ENCODE data around the gene COQ5. TPM values are rescaled to one million over a fixed set of nuclear protein-coding genes. Genes with fewer than 3 reads are reported as not detected.

The COQ5 gene
- total RNA-seq, 1 donor from 2014 or later: 16.2 TPM

- Mint-ChIP-seq H3K36me3 (ENCODE audit: low read depth) (peaks cover 31% of the 10 kb centered on the region), H3K4me3 (ENCODE audit: unreplicated experiment) (no peak overlapping the region), H3K27me3 (ENCODE audit: low read depth) (no peaks in the 10 kb centered on the region), H3K9me3 (ENCODE audit: low read depth) (no peaks in the 10 kb centered on the region), H3K27ac (ENCODE audit: unreplicated experiment) (no peak overlapping the region), H3K4me1 (ENCODE audit: low read depth) (no peaks in the 10 kb centered on the region)
- no peak for DNase-seq (ENCODE audit: low spot score)
- TF ChIP-seq CTCF (IDR thresholded peaks at IDR 0.05): no peak
Observed at GRCh38 chr12:120460157-120460556, 68.8 kb downstream of the COQ5 start.

DNA sequence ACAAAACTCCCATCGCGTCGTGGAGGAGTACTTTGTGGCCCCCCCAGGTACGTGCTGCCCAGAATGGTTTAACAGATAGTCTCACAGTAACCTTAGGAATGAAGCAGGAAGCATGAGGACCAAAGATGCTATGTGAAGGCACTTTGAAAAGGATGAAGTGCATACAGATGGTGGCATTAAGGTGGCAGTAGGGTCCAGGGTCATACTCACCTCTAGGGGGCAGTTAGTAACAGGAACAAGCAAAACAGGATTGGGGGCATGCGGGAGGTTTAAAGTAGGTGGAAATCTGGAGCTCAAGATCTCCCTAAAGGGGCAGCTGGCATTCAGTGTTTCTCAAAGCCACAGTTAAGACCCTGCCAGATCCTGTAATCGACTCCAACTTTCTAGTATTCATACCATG, 71.8 kb downstream of the COQ5 start:
- H3K4me1 Mint-ChIP-seq (ENCODE audit: low read depth): no peaks in the 10 kb centered on the region
- peaks cover 23% of the 10 kb centered on the region for H3K36me3 Mint-ChIP-seq (ENCODE audit: low read depth)
- no peak overlapping the region for H3K4me3 Mint-ChIP-seq (ENCODE audit: unreplicated experiment)
- TF ChIP-seq CTCF (IDR thresholded peaks at IDR 0.05): peak; percentile 54
- no peaks in the 10 kb centered on the region for H3K27me3 Mint-ChIP-seq (ENCODE audit: low read depth)
- H3K9me3 Mint-ChIP-seq (ENCODE audit: low read depth): no peaks in the 10 kb centered on the region
- no peak overlapping the region for H3K27ac Mint-ChIP-seq (ENCODE audit: unreplicated experiment)
- no peak for DNase-seq (ENCODE audit: low spot score)

GRCh38 chr12:120455302-120455701, 73.7 kb downstream of the COQ5 start:
- Mint-ChIP-seq H3K27ac (ENCODE audit: unreplicated experiment) (no peak overlapping the region), H3K27me3 (ENCODE audit: low read depth) (no peaks in the 10 kb centered on the region), H3K4me3 (ENCODE audit: unreplicated experiment) (no peak overlapping the region), H3K9me3 (ENCODE audit: low read depth) (no peaks in the 10 kb centered on the region), H3K36me3 (ENCODE audit: low read depth) (peaks cover 20% of the 10 kb centered on the region), H3K4me1 (ENCODE audit: low read depth) (no peaks in the 10 kb centered on the region)
- DNase-seq (ENCODE audit: low spot score): no peak
- TF ChIP-seq CTCF (IDR thresholded peaks at IDR 0.05): no peak

DNA sequence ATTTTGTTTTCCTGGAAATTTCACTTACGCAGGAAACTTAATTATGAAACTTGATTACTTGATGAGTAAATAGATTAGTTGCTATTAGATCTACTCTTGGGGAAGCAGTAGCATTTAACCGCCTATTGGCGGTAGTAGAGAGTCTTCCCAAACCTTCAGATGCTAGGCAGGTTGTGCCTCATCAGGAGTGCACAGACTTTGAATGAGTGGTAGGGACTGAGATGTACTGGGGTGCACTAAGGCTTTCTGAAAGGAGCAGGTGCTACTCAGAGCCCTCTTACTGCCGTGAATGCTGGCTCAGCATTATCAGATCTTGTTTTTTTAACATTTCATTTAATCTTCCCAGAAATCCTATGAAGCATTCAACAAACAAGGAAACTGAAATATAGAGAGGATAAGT, 75.0 kb downstream of the COQ5 start:
- no peak overlapping the region for H3K4me3 Mint-ChIP-seq (ENCODE audit: unreplicated experiment)
- TF ChIP-seq CTCF (IDR thresholded peaks at IDR 0.05): peak; percentile 77
- no peaks in the 10 kb centered on the region for H3K9me3 Mint-ChIP-seq (ENCODE audit: low read depth)
- H3K36me3 Mint-ChIP-seq (ENCODE audit: low read depth): peaks cover 19% of the 10 kb centered on the region
- no peak for DNase-seq (ENCODE audit: low spot score)
- no peak overlapping the region for H3K27ac Mint-ChIP-seq (ENCODE audit: unreplicated experiment)
- H3K27me3 Mint-ChIP-seq (ENCODE audit: low read depth): no peaks in the 10 kb centered on the region
- H3K4me1 Mint-ChIP-seq (ENCODE audit: low read depth): peaks cover 4% of the 10 kb centered on the region

Other genes starting within 250 kb of the COQ5 start
- 4,282 to 4,899 TPM (median 4,793 TPM) in 3 replicates for gene RNU4-2, start 237.3 kb downstream of the COQ5 start, total RNA-seq
- 1,613 to 1,880 TPM (median 1,738 TPM) in 3 replicates for gene RNU4-1, start 235.9 kb downstream of the COQ5 start, total RNA-seq
- gene SIRT4, start 226.8 kb downstream of the COQ5 start, total RNA-seq: 2.2 to 2.4 TPM (median 2.2 TPM) in 3 replicates
- 0.42 to 1.1 TPM in 2 of 3 replicates, not detected in the other for gene PLA2G1B, start 201.4 kb downstream of the COQ5 start, total RNA-seq
- gene MSI1, start 160.0 kb downstream of the COQ5 start, total RNA-seq: 2.5 to 2.8 TPM (median 2.6 TPM) in 3 replicates
- gene COX6A1, start 91.0 kb downstream of the COQ5 start, total RNA-seq: 299 to 302 TPM (median 300 TPM) in 3 replicates
- 26.3 to 32.3 TPM (median 27.1 TPM) in 3 replicates for gene TRIAP1, start 82.8 kb downstream of the COQ5 start, total RNA-seq
- 17.6 to 18.8 TPM (median 18.0 TPM) in 3 replicates for gene GATC, start 82.7 kb downstream of the COQ5 start, total RNA-seq
- gene SRSF9, start 59.4 kb downstream of the COQ5 start, total RNA-seq: 108 to 150 TPM (median 113 TPM) in 3 replicates
- 317 to 550 TPM (median 322 TPM) in 3 replicates for gene DYNLL1, start 33.0 kb downstream of the COQ5 start, total RNA-seq
- gene RNF10, start 5.2 kb upstream of the COQ5 start, total RNA-seq: 136 to 138 TPM (median 136 TPM) in 3 replicates
- gene POP5, start 52.2 kb upstream of the COQ5 start, total RNA-seq: 25.1 to 59.8 TPM (median 27.8 TPM) in 3 replicates
- not detected in 3 replicates for gene CABP1, start 111.5 kb upstream of the COQ5 start, total RNA-seq
- 143 to 204 TPM (median 144 TPM) in 3 replicates for gene MLEC, start 158.0 kb upstream of the COQ5 start, total RNA-seq
- gene UNC119B, start 181.3 kb upstream of the COQ5 start, total RNA-seq: 21.9 to 22.7 TPM (median 22.3 TPM) in 3 replicates
- 6.8 to 7.2 TPM (median 7.0 TPM) in 3 replicates for gene ACADS, start 196.7 kb upstream of the COQ5 start, total RNA-seq